ENCODE measurements around the gene EIF4EBP2. TPM values are rescaled to one million over a fixed set of nuclear protein-coding genes. Genes with fewer than 3 reads are reported as not detected.

Gene EIF4EBP2
- total and polyA plus RNA-seq, 2 donors (not counting 3 experiments of a cell fraction or from before 2014, with no cell fraction given) = 18.2 to 47.0 TPM

GRCh38 chr10:70477661-70478162 is 73.8 kb downstream of the EIF4EBP2 start:
- no peak overlapping the region for H3K27ac ChIP-seq (ENCODE audit: insufficient read depth, low read depth, low read length)
- intact Hi-C loops (cut with micrococcal nuclease) = loop anchor here (1.0 to 2.0 kb wide), 2 partner anchors 32 to 73 kb away; partner anchors contain the start of gene EIF4EBP2
- H3K4me3 ChIP-seq (replicated peaks in 1 of 3; ENCODE audit: insufficient read depth in 1 of 3, low read depth in 1 of 3, low read length in 3 of 3) = peak overlapping the region in 2 of 3 experiments; percentile 35 to 71
- peak overlapping the region; percentile 74 for H3K4me2 ChIP-seq (ENCODE audit: insufficient read depth, low read length)
- ChIA-PET CTCF (interaction anchor here (1.1 to 2.9 kb wide), 4 partner anchors 17 to 256 kb away, joined by 5 to 16 read pairs (median 7); no protein-coding TSS in a partner anchor), POLR2A (no interaction called here)
- H3K9ac ChIP-seq (replicated peaks; ENCODE audit: extremely low read depth, insufficient read depth, low read length) = peak overlapping the region; percentile 58
- H3K9me1 ChIP-seq (replicated peaks; ENCODE audit: control insufficient read depth, extremely low read depth, insufficient read depth, low read length) = no peaks in the 10 kb centered on the region
- no peaks in the 10 kb centered on the region for H3K9me3 ChIP-seq (replicated peaks; ENCODE audit: control insufficient read depth, insufficient read depth, low read length)
- peak overlapping the region; percentile 82 for H2AFZ ChIP-seq (ENCODE audit: low read depth, low read length)
- peak; percentile 95 for TF ChIP-seq MAX (IDR thresholded peaks at IDR 0.05; ENCODE audit: insufficient read depth, insufficient read length)
- peak; percentile 16 for TF ChIP-seq JUN (IDR thresholded peaks at IDR 0.05; ENCODE audit: borderline replicate concordance, insufficient read depth, insufficient read length, low read depth)
- no peak for TF ChIP-seq EZH2 (IDR thresholded peaks at IDR 0.05; ENCODE audit: borderline replicate concordance, low read depth, low read length, severe bottlenecking)
- TF ChIP-seq POLR2A (IDR thresholded peaks at IDR 0.05; ENCODE audit: low read depth, low read length) = no peak
- TF ChIP-seq MYC (IDR thresholded peaks at IDR 0.05; ENCODE audit: low read depth, low read length) = peak; percentile 63
- TF ChIP-seq FOS (IDR thresholded peaks at IDR 0.05; ENCODE audit: borderline replicate concordance, insufficient read depth, low read length) = no peak
- TF ChIP-seq GATA2 (IDR thresholded peaks at IDR 0.05; ENCODE audit: insufficient read depth, insufficient read length, low read depth, low read length) = no peak
- TF ChIP-seq POLR2AphosphoS5 (IDR thresholded peaks at IDR 0.05; ENCODE audit: insufficient read depth, low read depth, low read length) = no peak
- TF ChIP-seq CTCF (IDR thresholded peaks at IDR 0.05; ENCODE audit: extremely low read depth in 1 of 2, insufficient read depth in 1 of 2, low read depth in 1 of 2, low read length in 2 of 2) = no peak
- no peaks in the 10 kb centered on the region for H3K36me3 ChIP-seq (ENCODE audit: control insufficient read depth in 2 of 2, extremely low read depth in 1 of 2, insufficient read depth in 2 of 2, low read length in 2 of 2)
- no TSS peak for BruUV-seq (replicated peaks)
- peaks cover 42% of the 10 kb centered on the region for H3K4me1 ChIP-seq (ENCODE audit: control insufficient read depth, extremely low read depth, insufficient read depth, low read length)
- peaks cover 0 to 4% of the 10 kb centered on the region in 2 experiments for H3K27me3 ChIP-seq (ENCODE audit: control insufficient read depth in 2 of 2, insufficient read depth in 2 of 2, low read length in 2 of 2)
- dilution Hi-C loops (cut with MboI; ENCODE audit: extremely low pct_ligation_motif_present, low sequenced_read_pairs) = no loop called here
- peaks cover 3% of the 10 kb centered on the region for H3K79me2 ChIP-seq (ENCODE audit: control insufficient read depth, insufficient read depth, low read length)
- H4K20me1 ChIP-seq (replicated peaks; ENCODE audit: control insufficient read depth, extremely low read depth, insufficient read depth, low read length) = no peaks in the 10 kb centered on the region
- DNase-seq (ENCODE audit: low read depth, low spot score) (peak; percentile 31), FAIRE-seq (peak; percentile 8)

Other genes starting within 250 kb of the EIF4EBP2 start
- 116 and 130 TPM in 2 replicates for gene SAR1A, start 233.6 kb upstream of the EIF4EBP2 start, total RNA-seq
- 27.3 and 33.2 TPM in 2 replicates for gene SAR1A, start 233.6 kb upstream of the EIF4EBP2 start, polyA plus RNA-seq
- gene PPA1, start 170.7 kb upstream of the EIF4EBP2 start, total RNA-seq = 115 and 140 TPM in 2 replicates
- gene PPA1, start 170.7 kb upstream of the EIF4EBP2 start, polyA plus RNA-seq = 48.5 and 63.5 TPM in 2 replicates
- gene NPFFR1, start 120.1 kb upstream of the EIF4EBP2 start, total RNA-seq = not detected in 2 replicates
- gene NPFFR1, start 120.1 kb upstream of the EIF4EBP2 start, polyA plus RNA-seq = not detected in 2 replicates
- 9.6 and 14.7 TPM in 2 replicates for gene LRRC20, start 21.5 kb upstream of the EIF4EBP2 start, total RNA-seq
- gene LRRC20, start 21.5 kb upstream of the EIF4EBP2 start, polyA plus RNA-seq = 19.8 and 24.4 TPM in 2 replicates
- not detected in 2 replicates for gene NODAL, start 37.5 kb downstream of the EIF4EBP2 start, total RNA-seq
- not detected in 2 replicates for gene NODAL, start 37.5 kb downstream of the EIF4EBP2 start, polyA plus RNA-seq
- gene PALD1, start 74.6 kb downstream of the EIF4EBP2 start, total RNA-seq = 62.1 and 73.3 TPM in 2 replicates
- gene PALD1, start 74.6 kb downstream of the EIF4EBP2 start, polyA plus RNA-seq = 16.6 and 20.7 TPM in 2 replicates
- not detected in 2 replicates for gene PRF1, start 198.6 kb downstream of the EIF4EBP2 start, total RNA-seq
- gene PRF1, start 198.6 kb downstream of the EIF4EBP2 start, polyA plus RNA-seq = not detected in 2 replicates

Measured in endothelial cell of umbilical vein (primary cell).